Glomerular visceral epithelial cell (primary cell): ENCODE results near the gene TEPSIN.
"Not testable (repeated sequence)": the region's sequence is repeated elsewhere in the genome, so short reads cannot be mapped to it uniquely, and the experiment has no call there.

Experiments used
- DNase-seq: peaks from one replicate; pipeline ENCODE4 v3.0.0-alpha.2; 2016; ENCODE audit errors: extremely low spot score

The TEPSIN gene

GRCh38 chr17:81235822-81236740 is 2.8 kb downstream of the TEPSIN start:
- DNase-seq = no peak

DNA sequence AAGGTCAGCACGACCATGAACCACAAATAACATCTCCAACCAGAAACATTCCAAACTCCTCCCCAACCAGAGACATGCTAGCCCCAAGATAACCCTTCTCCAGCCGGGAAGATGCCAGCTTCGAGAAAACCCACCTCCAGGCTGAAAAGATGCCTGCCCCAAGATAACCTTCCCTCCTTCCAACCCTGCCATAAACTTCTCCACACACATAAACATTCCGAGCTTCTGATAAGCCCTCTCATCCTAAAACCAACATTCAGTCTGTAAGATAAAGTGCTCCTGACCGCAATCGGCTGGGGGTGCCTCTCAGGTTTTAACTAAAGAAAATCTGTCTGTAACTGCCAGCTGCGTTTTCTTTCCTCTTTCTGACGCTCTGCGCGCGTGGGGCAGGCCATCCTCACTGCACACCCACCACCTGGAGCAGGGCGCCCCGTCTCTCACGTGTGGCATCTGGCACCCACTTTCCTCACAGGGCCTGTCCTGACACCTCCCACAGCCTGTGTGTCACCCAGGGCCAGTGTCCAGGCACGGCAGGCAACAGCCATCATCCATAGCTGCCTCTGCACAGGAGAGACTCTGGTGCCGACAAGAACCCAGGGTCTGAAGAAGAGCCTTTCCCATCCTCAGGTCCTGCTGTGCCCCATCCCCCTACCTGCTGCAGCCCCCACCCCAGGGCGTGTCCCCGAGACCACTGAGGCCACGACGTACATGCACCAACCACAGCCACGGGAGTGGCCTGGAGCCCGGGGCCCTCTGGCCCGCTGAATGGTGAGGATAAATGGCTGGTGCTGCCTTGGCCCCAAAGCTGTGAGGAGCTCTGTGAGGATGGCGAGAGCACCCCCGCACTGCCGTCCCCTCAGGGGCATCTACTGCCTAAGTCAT is 3.7 kb downstream of the TEPSIN start:
- DNase-seq = no peak

DNA sequence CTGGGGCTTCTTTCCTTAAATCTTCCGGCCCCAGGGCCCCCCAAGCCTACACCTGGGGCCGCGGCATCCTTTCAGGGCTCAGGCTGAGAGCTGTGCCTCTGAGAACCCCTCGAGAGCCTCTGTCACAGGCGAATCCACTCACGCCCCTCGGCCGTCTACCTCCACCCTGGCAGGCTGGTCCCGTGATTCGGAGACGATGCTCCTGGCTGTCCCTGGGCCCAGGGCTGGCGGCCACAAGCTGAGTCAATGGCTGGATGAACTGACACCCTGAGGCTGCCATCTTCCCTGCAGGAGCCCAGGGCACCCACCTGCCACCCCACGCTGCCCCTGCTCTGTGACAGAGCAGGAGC is 4.4 kb downstream of the TEPSIN start:
- DNase-seq = no peak

DNA sequence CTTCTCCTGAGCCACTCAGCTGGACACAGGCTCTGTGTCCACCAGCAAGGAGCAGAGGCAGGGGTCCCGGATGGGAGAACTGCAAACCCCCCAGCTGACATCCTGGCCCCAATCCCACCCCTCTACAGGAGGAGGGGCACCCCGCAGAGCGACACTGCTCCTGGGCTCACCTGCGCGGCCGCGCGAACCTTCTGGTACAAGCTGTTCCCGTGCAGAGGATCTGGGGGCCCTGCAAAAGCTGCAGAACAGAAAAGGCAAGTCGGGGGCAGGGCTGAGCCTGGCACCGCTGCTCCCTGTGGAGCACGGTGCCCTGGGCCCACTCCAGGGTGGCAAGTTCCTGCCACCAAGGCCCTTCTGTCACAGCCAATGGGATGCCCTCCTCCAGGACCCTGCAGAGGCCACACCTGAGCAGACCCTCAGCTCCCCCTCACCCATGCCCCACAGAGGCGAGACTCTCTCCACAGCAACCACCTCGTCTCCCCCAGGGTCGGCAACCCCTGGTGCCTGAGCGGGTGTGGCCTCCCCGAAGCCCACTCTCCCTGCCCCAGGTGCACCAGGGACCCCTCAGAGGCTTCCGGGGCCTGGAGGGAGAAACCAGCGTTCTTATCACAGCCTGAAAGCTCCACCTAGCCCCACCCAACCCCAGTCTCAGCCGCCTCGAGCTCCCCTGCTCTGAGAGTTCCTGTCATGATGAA is 4.9 kb downstream of the TEPSIN start:
- DNase-seq = no peak

- DNase-seq = no peak
Observed at GRCh38 chr17:81233316-81233715, 5.5 kb downstream of the TEPSIN start.

- DNase-seq = no peak
Observed at GRCh38 chr17:81232616-81233241, 6.1 kb downstream of the TEPSIN start.

DNA sequence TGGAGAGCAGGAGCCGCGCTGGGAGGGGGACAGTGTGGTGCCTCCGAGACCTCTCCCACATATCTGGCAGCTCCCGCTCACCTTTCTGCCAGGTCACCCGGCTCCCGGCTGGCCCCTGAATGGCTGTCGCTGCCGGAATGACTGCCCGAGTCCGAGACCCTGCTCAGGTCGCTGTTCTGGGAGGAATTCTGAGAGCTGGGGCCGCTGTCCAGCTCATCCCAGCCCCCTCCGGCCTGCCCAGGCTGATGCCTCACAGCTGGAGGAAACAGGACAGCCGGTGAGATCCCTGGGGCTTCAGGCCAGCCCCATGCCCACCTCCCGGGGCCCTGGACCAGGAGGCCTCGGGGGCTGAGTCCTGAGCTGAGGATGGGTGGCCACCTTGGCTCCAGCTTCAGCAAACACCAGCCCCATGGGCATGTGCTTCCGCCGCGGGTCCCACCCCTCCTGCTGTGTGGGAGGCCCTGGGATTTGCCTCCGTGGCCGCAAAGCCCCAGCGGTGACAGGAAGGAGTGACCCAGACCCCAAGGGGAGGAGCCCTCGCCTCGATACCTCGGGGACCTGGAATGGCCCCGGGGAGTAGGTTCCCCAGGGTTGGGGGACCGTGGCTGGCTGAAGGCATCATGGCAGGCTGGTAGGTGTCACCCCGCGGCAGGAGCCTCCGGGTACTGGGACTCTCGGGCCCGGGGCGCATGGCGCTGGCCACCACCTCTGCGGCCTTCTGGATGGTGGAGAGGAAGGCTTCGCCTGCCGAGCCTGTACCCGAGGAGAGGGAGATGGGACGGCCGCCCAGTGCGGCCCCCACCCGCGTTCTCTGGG is 6.9 kb downstream of the TEPSIN start:
- DNase-seq = no peak

GRCh38 chr17:81231121-81231645 is 7.7 kb downstream of the TEPSIN start:
- DNase-seq = no peak

- no peak for DNase-seq
Observed at GRCh38 chr17:81230043-81230820, 8.6 kb downstream of the TEPSIN start.

DNA sequence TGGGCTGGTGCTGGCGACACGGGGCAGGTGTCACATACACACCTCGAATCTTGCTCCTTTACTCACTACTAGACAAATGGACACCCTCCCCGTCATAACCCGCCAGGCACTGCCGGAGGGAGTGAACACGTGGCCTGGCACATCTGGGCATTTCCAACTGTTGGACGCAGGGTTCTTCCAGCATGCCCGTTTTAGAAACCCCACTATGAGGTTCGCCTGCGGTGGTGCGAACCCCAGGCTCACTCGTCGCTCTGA is 9.3 kb downstream of the TEPSIN start:
- DNase-seq = no peak

DNA sequence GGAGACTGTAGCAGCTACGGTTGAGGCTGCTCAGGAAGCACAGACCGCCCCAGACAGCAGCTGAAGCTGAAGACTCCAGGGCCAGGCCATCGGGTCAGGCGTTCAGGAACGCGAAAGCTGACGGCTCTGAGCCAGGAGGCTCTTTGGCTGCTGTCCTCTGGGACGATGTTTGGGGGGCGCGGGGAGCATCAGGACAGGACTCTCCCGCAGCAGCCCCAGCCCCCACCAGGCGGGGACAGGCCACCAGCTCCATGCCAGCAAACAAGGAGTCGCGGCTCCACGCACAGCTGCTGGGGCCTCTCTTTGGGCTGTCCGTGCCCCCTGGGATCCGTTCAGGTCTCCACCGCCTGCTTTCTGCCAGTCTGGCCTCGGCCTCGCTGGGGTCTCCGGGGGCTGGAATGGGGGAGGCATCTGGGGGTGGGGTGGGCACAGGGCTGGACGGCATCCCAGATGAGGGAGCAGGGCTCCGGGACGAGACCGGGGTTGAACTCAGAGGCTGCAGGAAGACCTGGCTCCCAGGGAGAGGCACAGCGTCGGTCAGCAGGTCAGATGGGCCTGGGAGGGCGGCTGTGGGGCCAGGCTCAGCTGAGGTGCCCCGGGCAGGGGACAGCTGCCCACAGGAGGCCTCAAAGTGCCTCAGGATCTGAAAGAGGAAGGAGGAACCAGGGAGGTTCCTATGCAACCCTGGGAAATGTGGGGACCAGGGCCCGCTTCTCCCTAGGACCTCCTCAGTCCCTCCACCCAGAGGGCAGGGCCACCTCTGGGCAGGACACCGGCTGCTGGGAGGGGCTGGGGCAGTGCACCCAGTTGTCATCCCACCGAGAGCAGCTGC is 9.8 kb downstream of the TEPSIN start:
- DNase-seq = no peak

DNA sequence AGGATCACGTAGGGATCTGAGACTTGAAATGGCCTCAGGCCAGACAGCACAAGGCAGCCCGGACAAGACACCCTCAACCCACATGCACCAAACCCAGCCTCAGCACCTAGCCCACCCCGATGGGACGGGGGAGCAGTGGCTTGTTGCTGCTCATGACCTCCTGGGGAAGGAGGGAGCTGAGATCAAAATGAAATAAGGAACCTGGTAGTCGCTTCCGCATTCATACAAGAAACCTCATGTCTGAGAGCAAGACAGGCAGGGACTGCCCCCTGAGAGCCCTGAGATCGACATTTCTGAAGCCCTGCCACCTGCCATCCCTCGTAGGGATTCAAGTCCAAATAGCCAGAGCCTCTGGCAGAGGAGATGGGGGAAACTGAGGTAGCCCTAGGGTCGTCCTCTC is 10.4 kb downstream of the TEPSIN start:
- DNase-seq = no peak

GRCh38 chr17:81227630-81228029 is 11.2 kb downstream of the TEPSIN start:
- not testable (repeated sequence) for DNase-seq

- no peak for DNase-seq
Observed at GRCh38 chr17:81223762-81224130, 15.1 kb downstream of the TEPSIN start.

DNA sequence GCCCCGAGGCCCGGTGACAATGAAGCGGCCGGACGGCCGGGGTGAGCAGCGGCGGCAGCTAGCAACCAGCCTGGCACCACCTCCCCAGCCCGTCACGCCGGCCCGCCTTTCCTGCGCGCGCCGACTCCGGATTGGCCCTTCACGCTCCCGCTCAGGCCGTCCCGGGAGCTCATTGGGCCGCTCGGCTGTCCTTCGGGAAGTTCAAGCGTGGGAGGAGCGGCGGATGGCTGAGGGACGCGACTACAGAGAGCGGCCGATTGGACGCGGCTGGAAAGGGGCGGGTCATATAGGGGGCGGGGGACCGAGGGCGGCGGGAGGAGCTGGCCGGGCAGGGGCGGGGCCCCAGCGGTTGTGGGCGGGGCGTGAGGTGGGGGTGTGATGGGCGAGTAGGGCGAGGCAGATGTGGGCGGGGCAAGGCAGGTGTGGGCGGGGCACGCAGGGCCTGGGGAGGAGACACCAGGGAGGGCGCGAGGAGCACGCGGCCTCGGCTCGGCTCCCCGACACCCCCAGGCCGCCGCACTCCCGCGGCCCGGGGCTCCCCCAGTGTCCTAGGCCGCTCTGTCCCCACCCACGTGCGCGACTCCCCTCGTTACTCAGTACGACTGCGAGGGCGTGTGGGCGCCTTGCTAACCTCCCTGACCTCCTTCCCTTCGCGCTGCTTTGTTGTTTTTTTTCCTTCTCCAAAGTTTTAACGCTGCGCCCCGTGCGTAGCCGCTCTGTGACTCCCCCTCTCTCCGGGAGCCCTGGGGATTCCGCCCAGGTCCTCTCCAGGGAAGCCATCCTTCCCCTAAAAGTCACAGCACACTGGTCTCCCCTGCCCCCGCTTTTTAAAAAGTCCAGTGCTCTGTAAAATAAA is 15.7 kb downstream of the TEPSIN start, which contains the start of gene CEP131:
TSS of gene CEP131 (minus strand) at position 60 of the 856 bp plus-strand sequence. CDS start 2,909 bp downstream, outside the sequence.
- DNase-seq = peak; percentile 99

DNA sequence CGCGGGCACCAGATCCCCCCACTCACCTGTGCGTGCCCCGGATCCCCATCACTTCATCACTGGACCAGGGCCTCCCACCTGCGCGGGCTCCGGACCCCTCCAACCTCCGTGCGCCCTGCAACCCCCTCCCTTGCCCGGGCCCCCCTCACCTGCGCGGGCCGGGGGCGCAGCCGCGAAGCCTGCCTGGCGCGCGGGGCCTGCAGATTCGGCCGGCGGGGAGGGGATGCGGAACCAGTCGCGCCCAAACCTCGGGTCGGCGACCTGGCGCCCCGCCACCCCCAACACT is 16.3 kb downstream of the TEPSIN start:
- DNase-seq = no peak

DNA sequence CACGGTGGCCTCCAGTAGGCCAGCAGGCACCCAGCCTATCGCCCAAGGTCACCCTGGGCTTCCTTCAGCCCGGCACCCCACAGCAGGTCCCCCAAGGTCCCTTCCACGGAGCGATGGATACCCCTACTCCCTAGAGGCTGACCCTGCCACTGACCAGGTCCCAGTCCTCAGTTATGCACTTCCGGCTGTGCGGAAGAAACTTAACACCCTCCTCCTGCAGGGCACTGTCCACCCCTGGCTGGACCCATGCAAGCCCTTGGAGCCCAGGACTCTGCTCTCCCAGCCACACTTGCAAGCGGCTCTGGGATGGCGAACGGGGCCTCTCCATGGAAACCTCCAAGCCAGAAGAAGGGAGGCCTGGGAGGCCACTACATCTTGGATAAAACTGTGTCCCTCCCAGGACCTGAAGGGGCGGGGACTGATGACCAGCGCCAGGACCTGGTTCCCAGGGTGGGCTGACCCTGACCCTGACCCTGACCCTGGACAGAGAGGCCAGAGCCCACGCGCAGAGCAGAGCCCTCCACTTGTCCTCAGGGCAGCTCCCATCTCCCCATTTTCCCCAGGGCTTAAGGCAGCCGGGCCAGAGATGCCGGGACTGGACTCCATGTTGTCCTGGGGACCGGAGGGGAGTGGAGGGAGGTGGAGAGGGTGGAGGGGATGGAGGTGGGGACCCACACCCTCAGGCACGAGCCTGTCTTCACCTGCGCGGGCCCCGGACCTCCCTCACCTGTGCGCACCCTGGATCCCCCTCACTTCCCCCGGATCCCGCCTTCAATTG is 16.8 kb downstream of the TEPSIN start:
- no peak for DNase-seq
